HG02852 (cell line): ENCODE measurements around the gene PDGFB.

ENCODE experiments used
- ATAC-seq: cut with Tn5 transposase; IDR thresholded peaks from one replicate; pipeline ENCODE4 v1.9.1; 2021; ENCODE audit warnings: mild to moderate bottlenecking, moderate library complexity; ENCODE audit not compliant: unreplicated experiment

Gene PDGFB

DNA sequence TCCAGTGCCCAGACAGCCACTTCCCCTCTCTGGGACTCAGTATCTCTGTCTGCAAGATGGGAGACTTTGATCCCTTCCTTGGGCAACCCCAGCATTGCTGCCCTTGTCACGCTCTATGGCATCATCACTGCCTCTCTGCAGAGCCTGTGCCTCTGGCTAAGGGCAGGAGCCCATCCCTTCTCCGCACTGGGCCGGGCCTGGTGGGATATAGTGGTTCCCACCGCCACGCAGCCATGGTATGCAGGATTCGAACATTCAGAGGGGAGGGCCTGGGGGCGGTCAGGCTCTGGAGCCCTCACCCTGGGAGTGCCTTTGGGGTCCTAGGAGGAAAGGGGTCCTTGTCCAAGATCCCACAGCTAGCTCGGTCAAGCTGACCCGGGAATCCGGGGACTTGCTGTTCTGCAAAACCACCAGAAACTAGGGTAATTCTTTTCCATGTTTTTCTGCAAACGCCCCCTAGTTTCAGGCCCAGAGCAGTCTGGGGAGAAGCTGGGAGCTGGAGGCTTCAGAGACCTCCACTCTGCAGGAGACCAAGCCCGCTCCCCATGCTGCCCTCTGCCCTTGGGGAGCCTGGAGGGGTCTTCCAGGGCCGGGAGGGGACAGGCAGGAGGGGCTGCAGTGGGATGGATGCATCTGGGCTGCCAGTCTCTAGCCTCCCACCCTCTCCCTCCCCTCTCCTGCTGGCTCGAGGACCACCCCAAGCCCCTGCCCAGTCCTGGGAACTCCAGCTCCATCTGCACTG is 67.9 kb downstream of the PDGFB start:
- no peak for ATAC-seq

DNA sequence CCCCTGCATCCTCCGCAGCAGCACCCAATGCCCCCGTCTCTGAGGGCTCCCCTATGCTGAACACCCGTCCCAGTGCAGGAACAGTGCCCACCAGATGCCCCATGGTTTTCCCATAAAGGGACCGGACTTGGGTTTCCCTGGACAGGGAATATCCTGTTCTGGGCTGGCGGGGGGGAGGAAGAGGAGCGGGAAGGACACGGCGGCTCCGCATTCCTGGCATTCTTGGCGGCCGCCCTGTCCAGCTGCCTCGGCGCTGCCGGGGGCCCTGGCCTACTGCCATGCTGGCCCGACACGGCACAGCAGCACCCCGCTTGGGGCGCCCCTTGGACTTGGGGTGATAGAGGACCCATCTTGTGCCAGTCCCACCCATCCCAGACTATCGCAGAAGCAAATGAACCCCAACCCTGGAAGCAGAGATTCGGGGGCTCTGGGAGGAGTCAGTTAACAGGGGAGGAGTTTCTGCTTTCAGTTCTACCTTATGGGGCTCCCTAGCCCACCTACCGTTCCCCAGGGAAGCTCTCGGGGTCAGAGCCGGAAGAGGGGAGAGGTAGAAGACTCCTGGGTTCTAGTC is 68.6 kb downstream of the PDGFB start:
- no peak for ATAC-seq

DNA sequence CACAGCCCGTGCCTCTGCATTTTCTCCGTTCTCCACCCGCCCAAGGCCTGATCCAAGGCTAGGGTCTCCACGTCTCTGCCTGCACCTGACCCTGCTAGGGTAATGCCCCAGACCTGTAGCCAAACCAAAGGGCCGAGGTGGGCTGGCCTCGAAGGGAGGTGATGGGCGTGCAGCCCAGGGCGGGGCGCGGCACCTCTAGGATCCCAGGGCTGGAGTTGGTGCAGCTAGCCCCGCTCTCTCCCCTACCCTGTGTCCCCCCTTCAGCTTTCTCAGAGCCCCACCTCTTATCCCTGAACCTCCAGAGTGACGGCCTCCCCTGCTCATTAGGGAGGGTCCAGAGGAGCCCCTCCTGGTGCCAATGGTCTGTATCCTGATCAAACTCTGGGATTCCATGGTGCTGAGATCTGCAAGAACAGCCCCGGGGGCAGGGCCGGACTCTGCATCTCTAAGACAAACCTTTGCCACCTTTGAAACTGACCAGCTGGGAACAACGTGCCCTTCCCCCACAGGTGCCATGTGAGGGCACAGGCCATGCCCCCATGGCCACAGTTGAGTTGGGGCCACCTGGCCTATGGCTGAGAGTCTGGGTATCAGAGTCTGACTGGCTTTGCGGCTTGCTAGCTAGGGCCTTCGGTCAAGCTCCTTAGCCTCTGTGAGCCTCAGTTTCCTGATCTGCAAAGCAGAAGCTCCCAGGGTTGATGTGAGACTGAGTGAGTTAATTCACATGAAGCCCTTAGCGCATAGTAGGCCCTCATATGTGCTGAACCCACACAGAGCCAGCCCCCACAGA is 69.2 kb downstream of the PDGFB start:
- ATAC-seq: no peak

DNA sequence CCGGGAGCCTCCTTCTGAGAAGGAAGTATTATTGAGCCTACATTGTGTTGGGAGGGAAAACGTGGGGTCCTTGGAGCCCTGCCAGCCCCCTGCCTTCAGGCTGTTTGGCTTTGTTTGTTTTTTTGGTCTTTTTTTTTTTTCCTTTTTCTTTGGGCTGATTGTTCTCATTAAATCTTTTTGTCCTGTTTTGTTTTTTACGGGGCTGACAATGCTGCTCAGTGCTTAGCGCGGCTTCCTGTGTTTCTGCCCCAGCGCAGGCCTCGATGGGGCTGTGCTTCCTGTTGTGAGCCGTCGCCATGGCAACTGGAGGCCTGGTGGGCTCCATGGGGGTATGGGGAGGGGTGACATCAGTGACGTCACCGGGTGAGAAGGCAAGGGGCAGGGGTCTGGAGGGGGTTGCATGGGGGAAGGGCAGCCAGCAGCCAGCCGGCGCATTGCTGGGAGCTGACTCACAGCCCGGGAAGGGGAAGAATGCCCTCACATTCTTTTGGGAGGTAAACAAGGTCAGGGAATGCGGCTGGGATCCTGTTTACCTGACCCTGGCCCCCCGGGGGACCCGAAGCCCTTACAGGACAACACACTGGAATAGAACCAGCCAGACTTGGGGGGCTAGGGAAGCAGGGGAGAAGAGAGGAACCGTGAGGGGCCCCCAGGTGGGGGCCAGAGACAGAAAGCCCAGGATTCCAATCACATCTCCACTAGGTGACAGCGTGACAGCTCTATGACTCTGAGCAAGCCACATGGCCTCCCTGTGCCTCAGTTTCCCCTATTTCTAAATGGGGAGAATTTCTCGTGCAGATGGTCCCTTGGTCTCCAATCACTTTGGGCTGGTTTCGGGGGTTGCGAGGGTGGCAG is 70.1 kb downstream of the PDGFB start:
- no peak for ATAC-seq

DNA sequence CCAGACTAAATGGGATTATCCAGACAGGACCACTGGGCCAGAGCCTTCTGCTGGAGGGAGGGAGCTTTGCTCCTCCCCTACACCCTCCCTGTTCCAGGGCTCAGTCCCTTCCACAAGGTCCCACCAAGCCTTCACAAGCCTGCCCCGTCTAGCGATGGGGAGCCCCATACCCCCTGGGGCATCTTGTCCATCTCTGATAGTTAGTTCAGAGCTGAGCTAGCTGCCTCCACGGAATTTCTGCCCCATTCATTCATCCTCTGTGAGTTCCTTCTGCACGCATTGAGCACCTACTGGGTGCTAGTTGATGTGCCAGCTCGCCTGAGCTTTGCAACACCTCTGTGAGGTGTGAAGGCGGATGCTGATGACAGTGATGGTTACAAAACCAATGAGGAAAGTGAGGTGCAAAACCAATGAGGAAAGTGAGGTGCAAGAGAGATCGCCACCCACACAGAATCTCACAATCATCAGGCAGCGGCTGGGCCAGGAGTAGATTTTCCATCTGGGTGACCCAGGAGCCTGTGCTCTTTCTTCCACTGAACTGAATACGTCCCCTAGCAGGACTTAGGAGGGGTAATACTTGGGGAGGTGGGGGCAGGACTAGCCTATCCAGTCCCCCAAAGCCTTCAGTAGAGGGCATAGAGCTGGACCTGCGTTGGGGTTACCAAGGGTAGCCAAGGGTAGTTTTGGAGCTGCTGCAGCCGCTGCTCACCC is 70.8 kb downstream of the PDGFB start:
- ATAC-seq: no peak
